Choroid plexus epithelial cell (primary cell): ENCODE measurements around the gene ZBTB4.

Experiments
- DNase-seq: peaks from one replicate; pipeline ENCODE4 v3.0.0-alpha.2; 2010; ENCODE audit warnings: low read depth
- H3K4me3 ChIP-seq: 2 replicates; pipeline ENCODE4 v1.5.1; 2011; ENCODE audit warnings: low read depth, mild to moderate bottlenecking, control low read depth, low read length, moderate library complexity
- TF ChIP-seq, protein P1 (sequence below): conservative IDR thresholded peaks from 2 replicates; pipeline ENCODE4 v1.5.1; 2011; ENCODE audit warnings: low read depth, mild to moderate bottlenecking, control low read depth, inconsistent platforms, low read length, moderate library complexity

Gene ZBTB4

DNA sequence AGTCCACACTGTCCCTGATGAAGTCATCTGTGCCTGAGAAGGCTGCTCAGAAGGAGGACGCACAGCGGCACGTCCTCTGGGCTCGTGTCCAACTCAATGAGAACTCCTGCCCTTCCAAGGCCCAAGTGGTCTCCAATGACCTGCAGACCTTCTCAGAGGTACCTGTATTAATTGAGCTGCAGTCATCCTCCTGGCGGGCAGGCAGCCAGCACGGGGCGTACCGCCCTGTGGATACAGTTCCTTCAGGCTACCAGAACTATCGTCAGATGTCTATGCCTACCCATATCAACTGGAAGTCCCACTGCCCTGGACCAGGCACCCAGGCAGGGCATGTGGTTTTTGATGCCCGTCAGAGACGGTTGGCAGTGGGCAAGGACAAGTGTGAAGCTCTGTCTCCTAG is 47.1 kb downstream of the ZBTB4 start:
- TF ChIP-seq, protein P1, sequence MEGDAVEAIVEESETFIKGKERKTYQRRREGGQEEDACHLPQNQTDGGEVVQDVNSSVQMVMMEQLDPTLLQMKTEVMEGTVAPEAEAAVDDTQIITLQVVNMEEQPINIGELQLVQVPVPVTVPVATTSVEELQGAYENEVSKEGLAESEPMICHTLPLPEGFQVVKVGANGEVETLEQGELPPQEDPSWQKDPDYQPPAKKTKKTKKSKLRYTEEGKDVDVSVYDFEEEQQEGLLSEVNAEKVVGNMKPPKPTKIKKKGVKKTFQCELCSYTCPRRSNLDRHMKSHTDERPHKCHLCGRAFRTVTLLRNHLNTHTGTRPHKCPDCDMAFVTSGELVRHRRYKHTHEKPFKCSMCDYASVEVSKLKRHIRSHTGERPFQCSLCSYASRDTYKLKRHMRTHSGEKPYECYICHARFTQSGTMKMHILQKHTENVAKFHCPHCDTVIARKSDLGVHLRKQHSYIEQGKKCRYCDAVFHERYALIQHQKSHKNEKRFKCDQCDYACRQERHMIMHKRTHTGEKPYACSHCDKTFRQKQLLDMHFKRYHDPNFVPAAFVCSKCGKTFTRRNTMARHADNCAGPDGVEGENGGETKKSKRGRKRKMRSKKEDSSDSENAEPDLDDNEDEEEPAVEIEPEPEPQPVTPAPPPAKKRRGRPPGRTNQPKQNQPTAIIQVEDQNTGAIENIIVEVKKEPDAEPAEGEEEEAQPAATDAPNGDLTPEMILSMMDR, result no peak
- H3K4me3 ChIP-seq, result no peak overlapping the region
- DNase-seq, result no peak

GRCh38 chr17:7431231-7431630 is 48.2 kb downstream of the ZBTB4 start:
- H3K4me3 ChIP-seq, result no peak overlapping the region
- TF ChIP-seq, protein P1, result no peak
- no peak for DNase-seq

GRCh38 chr17:7429722-7430121 is 49.7 kb downstream of the ZBTB4 start:
- TF ChIP-seq, protein P1, result no peak

GRCh38 chr17:7428557-7428956 is 50.9 kb downstream of the ZBTB4 start, which contains the start of gene SPEM3:
Gene SPEM3, plus strand, starts transcription at chr17:7428857. Its CDS starts 46 bp downstream, at chr17:7428903.
- TF ChIP-seq, protein P1, result no peak
- no peak for DNase-seq
- H3K4me3 ChIP-seq, result no peak within 1 kb of the TSS

More at GRCh38 chr17:7429722-7430121, 49.7 kb downstream of the ZBTB4 start:
- no peak for DNase-seq
- no peak overlapping the region for H3K4me3 ChIP-seq

- no peak overlapping the region for H3K4me3 ChIP-seq
- DNase-seq, result no peak
- TF ChIP-seq, protein P1, result no peak
These were observed 51.9 kb downstream of the ZBTB4 start for GRCh38 chr17:7427549-7427948.

DNA sequence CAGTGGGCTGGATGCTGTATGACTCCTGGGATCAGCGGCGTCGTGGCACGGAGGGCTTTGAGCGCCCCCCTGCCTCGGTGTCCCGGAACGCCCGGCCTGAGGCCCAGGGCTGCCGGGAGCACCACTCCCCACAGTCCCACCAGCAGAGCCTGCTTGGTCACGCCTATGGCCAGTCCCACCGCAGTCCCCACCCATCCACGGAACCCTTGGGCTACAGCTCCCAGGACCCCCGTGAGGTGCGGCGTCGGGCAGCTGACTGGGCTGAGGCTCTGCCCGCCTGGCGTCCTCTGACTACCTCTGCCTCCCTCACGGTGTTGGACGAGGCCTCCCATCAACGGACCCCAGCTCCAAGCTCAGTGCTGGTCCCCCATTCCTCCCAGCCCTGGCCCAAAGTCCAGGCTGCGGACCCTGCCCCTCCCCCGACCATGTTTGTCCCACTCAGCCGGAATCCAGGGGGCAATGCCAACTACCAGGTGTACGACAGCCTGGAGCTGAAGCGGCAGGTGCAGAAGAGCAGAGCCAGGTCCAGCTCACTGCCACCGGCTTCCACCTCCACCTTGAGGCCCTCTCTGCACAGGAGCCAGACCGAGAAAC is 52.4 kb downstream of the ZBTB4 start:
- TF ChIP-seq, protein P1, result no peak
- no peak overlapping the region for H3K4me3 ChIP-seq
- DNase-seq, result no peak

DNA sequence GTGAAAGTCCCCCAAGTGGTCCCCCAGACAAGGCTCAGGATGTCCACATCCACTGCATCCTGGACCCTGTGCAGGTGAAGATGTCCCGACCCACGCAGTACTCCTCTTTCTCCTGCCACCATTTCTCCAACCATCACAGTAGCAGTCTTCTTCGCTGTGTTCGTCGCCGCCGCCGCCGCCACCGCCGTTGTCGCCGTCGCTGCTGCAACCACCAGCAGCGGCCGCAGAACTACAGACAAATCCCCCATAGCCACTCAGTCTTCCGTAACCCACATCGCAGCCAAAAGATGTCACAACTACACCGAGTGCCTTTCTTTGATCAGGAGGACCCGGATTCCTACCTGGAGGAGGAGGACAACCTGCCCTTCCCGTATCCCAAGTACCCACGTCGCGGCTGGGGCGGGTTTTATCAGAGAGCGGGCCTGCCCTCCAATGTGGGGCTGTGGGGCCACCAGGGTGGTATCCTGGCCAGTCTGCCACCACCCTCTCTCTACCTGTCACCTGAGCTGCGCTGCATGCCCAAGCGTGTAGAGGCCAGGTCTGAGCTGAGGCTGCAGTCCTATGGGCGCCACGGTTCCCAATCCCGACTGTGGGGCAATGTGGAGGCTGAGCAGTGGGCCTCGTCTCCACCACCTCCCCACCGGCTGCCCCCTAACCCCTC is 53.1 kb downstream of the ZBTB4 start:
- H3K4me3 ChIP-seq, result no peak overlapping the region
- TF ChIP-seq, protein P1, result no peak
- DNase-seq, result no peak
